GM12872 (cell line): Measurements from ENCODE around the gene ATP9B.

Experiments
- TF ChIP-seq, protein P1 (sequence below): IDR thresholded peaks from 3 replicates; pipeline ENCODE4 v1.5.1; 2011; ENCODE audit warnings: low read depth, mild to moderate bottlenecking, low read length, moderate library complexity; ENCODE audit not compliant: insufficient read depth

ATP9B gene

DNA sequence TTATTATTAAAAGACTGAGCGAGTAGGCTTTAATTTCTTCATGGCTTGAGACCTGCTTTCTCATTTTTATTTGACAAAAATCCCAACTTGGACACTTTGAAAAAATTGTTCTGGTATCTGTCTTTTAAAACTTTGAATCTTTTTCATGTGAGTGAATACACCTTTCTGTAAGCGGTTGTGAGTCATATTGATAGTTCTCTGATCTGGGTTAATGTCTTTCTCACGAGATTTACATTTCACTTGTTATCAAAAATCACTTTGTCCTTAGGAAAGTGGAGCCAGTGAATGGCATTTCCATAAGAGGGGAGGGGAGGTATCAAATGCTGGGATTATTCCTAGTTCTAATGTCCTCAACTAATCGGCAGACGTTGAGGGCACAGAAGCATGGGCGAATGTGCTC is 36.3 kb downstream of the ATP9B start:
- TF ChIP-seq, protein P1, sequence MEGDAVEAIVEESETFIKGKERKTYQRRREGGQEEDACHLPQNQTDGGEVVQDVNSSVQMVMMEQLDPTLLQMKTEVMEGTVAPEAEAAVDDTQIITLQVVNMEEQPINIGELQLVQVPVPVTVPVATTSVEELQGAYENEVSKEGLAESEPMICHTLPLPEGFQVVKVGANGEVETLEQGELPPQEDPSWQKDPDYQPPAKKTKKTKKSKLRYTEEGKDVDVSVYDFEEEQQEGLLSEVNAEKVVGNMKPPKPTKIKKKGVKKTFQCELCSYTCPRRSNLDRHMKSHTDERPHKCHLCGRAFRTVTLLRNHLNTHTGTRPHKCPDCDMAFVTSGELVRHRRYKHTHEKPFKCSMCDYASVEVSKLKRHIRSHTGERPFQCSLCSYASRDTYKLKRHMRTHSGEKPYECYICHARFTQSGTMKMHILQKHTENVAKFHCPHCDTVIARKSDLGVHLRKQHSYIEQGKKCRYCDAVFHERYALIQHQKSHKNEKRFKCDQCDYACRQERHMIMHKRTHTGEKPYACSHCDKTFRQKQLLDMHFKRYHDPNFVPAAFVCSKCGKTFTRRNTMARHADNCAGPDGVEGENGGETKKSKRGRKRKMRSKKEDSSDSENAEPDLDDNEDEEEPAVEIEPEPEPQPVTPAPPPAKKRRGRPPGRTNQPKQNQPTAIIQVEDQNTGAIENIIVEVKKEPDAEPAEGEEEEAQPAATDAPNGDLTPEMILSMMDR = no peak

DNA sequence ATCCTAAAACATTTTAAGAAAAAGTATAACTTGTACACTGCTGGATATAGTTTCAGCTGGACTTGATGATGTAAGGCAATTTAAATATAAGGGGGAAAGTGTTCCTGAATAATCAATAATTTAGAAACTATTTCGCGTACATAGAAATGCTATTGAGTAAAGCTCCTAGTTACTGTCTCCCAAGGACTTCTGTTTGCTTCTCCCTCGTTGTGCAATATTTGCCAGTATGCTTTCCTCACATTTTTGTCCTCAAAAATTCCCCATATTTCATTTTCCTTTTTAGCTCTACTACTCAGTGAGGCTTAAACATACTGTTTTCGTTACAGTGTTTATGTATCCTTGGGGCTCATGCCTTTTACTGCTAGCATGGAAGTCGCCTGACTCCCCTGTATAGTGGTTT is 36.9 kb downstream of the ATP9B start:
- TF ChIP-seq, protein P1 = no peak

DNA sequence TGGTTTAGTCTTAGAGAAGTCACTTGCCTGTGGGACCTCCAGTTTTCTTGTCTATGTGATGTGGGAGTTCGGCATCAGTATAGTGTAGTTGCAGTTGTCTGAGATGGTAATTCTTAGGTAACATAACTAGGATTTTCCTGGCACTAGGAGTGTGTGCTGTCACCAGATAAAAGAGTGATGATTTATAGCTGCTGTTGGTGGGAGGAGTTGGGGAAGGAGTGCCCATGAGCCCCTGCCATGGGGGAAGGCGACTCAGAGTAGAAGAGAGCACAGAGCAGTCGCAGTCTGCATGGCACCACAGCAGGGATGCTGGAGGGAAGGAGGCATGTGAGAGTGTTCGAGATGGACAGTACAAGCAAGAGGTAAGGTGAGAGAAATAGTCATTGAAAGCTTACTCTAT is 38.7 kb downstream of the ATP9B start:
- TF ChIP-seq, protein P1 = no peak

DNA sequence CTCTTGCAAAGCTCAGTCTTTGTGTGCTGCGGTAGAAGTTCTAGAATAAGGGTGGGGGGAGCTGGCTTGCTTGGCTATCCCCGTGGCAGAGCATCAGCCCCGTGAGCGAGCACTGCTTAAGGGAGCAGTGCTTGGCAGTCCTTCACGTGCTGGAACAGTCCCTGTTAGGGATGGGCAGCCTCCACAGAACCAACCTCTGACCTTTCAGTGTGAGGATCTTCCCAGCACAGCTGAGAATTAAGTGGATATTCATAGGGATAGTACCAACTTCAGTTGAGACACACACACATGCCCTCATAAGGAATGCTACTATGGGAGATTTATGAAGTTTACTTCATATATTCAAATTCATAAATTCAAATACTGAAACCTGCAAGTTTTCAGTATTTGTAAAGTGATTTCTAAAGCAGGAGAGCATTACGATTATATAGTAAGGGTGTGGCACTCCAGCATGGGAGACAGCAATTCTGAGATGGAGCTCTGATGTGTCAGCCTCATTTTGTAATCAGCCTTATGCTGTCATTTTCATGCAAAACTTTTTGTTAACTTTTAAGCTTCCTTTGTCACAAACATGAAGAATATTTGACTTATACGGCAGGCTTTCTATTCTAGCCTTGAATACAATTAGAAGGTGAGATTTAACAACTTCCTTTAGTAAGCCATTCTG is 39.5 kb downstream of the ATP9B start:
- TF ChIP-seq, protein P1 = no peak

DNA sequence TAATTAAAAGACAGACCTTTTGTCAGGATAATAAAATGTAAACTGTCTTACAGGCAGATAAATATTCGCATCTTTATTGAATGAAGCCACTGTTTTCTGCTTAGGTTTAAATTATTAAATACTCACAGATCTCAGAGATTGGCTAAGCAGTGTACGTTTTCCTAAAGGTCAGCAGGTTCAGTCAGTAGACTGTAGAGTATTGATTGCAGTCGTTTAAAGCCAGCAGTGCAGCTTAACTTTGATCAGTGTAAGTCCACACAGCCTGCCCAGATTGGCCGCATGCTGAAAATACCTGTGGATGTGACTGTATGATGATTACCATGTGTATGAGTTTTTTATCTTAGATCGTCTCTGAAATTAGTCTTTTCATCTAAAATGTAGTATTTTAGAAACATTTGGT is 42.3 kb downstream of the ATP9B start:
- TF ChIP-seq, protein P1 = no peak

DNA sequence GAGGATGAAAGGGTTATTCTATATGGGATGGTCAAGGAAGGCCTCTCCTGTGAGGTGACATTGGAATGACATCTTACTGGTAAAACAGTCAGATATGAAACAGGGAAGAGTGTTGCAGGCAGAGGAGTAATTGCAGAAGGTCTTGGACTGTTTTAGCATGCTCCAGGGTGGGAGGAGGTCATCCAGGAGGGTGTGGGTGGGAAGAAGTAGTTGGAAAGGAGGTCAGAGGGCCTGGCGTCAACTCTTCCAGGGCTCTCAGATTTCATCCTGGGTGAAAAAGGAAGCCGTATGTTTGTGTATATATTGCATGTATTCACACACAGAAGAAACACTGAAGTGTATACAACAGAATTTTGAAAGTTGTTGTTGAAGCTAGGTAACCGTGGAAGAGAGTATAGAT is 48.2 kb downstream of the ATP9B start:
- TF ChIP-seq, protein P1 = no peak

DNA sequence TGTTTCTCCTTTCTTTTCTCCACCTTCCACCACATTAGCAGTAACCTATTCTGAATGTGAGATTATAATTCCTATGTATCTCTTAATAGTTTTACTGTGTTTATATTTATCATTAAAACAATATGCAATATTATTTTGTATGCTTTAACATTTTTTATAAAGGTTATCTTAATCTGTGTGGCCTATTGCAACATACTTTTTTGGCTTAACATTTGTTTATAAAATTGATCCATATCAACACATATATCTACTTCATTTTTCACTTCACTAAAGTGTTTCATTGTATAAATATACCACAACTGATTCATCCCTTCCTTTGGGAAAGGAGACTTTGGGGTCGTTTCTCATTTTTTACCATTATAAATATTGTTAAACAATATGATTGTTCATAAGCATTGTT is 48.6 kb downstream of the ATP9B start:
- TF ChIP-seq, protein P1 = no peak
